Body of pancreas (tissue), 4 donors: ENCODE measurements around the gene DKK3.

Experiments
- CTCF ChIP-seq, 7 experiments: fragments of 450-650 bp in 4 of 7; fragments of 200-600 bp in 3 of 7; sonication (generic) in 3 of 7; IDR thresholded peaks; one replicate each; pipeline ENCODE4 v1.5.1; 2016 to 2019; ENCODE audit warnings: antibody characterized with exemption in 7 of 7
- POLR2A ChIP-seq, 3 donors: fragments of 450-650 bp; IDR thresholded peaks; one replicate each; pipeline ENCODE4 v1.6.1; 2016; ENCODE audit warnings: antibody characterized with exemption in 3 of 3, mild to moderate bottlenecking in 2 of 3

DNA sequence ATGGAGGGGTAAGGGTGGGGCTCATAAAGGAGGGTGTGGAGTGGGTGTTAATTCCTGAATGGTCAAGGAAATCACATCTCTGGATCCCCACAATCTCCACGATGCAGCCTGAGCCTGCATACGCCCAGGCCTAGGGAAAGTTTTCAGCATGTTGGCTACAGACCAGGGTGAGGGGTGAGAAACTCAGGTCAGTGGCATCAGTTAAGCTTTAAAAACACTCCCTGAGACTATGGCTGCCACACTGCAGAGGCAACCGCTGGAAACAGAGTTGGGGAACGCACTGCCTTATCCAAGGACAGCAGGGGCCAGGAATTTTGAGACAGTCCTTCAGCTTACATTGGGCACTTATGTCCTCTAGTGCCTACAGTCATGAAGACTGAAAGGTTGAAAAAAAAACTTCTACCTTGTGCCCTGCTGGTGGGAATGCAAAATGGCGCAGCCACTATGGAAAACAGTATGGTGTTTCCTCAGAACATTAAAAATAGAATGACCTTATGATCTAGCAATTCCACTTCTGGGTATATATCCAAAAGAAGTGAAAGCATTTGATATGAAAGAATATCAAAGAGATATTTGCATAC is 19.7 kb downstream of the DKK3 start:
- no peak for TF ChIP-seq CTCF (IDR thresholded peaks at IDR 0.05)
- TF ChIP-seq POLR2A (IDR thresholded peaks at IDR 0.05), result no peak
